GM15510 (cell line): ENCODE data around the gene KRT34.

Source experiments
- POLR2A ChIP-seq: IDR thresholded peaks from 3 replicates; pipeline ENCODE4 v1.6.1; 2011; ENCODE audit warnings: borderline replicate concordance; ENCODE audit not compliant: insufficient read length; ENCODE audit errors: extremely low read depth

The KRT34 gene

GRCh38 chr17:41391535-41391934, 9.4 kb upstream of the KRT34 start:
- TF ChIP-seq POLR2A = no peak

GRCh38 chr17:41390411-41390938, 8.4 kb upstream of the KRT34 start:
- TF ChIP-seq POLR2A = no peak

- TF ChIP-seq POLR2A = no peak
Measured at GRCh38 chr17:41387670-41388069, 5.6 kb upstream of the KRT34 start.

GRCh38 chr17:41386227-41386626, 4.1 kb upstream of the KRT34 start:
- no peak for TF ChIP-seq POLR2A

GRCh38 chr17:41383690-41384089, 1.6 kb upstream of the KRT34 start:
- no peak for TF ChIP-seq POLR2A

- no peak for TF ChIP-seq POLR2A
Measured at GRCh38 chr17:41382394-41382793, 288 bp upstream of the KRT34 start.

- no peak for TF ChIP-seq POLR2A
Measured at GRCh38 chr17:41377546-41377945, 4.6 kb downstream of the KRT34 start.

- no peak for TF ChIP-seq POLR2A
Measured at GRCh38 chr17:41369713-41370112, 12.4 kb downstream of the KRT34 start, which contains the start of gene KRT33B. KRT33B (minus strand) TSS chr17:41369813; CDS start chr17:41369750, 63 bp downstream.

GRCh38 chr17:41369023-41369422, 13.1 kb downstream of the KRT34 start:
- TF ChIP-seq POLR2A = no peak

GRCh38 chr17:41367426-41368075, 14.6 kb downstream of the KRT34 start:
- no peak for TF ChIP-seq POLR2A

GRCh38 chr17:41366070-41366469, 16.0 kb downstream of the KRT34 start:
- no peak for TF ChIP-seq POLR2A

GRCh38 chr17:41363881-41364280, 18.2 kb downstream of the KRT34 start:
- TF ChIP-seq POLR2A = no peak

- TF ChIP-seq POLR2A = no peak
Measured at GRCh38 chr17:41360296-41360995, 21.7 kb downstream of the KRT34 start.

- no peak for TF ChIP-seq POLR2A
Measured at GRCh38 chr17:41354536-41354935, 27.6 kb downstream of the KRT34 start.

- no peak for TF ChIP-seq POLR2A
Measured at GRCh38 chr17:41352597-41353366, 29.3 kb downstream of the KRT34 start.
